Mesothelial cell of epicardium (in vitro differentiated cells): ENCODE data around the gene TUBA3E. TPM values are rescaled to one million over a fixed set of nuclear protein-coding genes. Genes with fewer than 3 reads are reported as not detected.
"Not testable (repeated sequence)": the region's sequence is repeated elsewhere in the genome, so short reads cannot be mapped to it uniquely, and the experiment has no call there.

Source experiments
- DNase-seq, 2 experiments: peaks; one replicate each; pipeline ENCODE4 v3.0.0; 2021; ENCODE audit warnings: low spot score in 2 of 2; ENCODE audit not compliant: unreplicated experiment in 2 of 2
- H3K27ac Mint-ChIP-seq: 2 replicates; pipeline ENCODE4 v1.8.0; 2021; ENCODE audit warnings: mixed read lengths
- H3K27me3 Mint-ChIP-seq: 2 replicates; pipeline ENCODE4 v1.8.0; 2021; ENCODE audit warnings: low read depth, mixed read lengths
- H3K36me3 Mint-ChIP-seq: 2 replicates; pipeline ENCODE4 v1.8.0; 2021; ENCODE audit warnings: mixed read lengths
- H3K4me1 Mint-ChIP-seq: 2 replicates; pipeline ENCODE4 v1.8.0; 2021; ENCODE audit warnings: mixed read lengths
- H3K4me3 Mint-ChIP-seq: 2 replicates; pipeline ENCODE4 v1.8.0; 2021; ENCODE audit warnings: mild to moderate bottlenecking, moderate library complexity, mixed read lengths
- H3K9me3 Mint-ChIP-seq: 2 replicates; pipeline ENCODE4 v1.8.0; 2021; ENCODE audit warnings: mixed read lengths
- CTCF ChIP-seq: fragments of 200-600 bp; sonication (generic); IDR thresholded peaks from one replicate; pipeline ENCODE4 v1.5.0; 2021; ENCODE audit warnings: antibody characterized with exemption; ENCODE audit not compliant: unreplicated experiment
- total RNA-seq: library from RNA; stranded (reverse); gene quantifications from 3 replicates; pipeline ENCODE4 v1.2.1, GENCODE V29; 2021

TUBA3E gene
- total RNA-seq, 1 donor from 2014 or later, result not detected

- no peaks in the 10 kb centered on the region for H3K9me3 Mint-ChIP-seq
- H3K4me3 Mint-ChIP-seq, result no peak overlapping the region
- no peak overlapping the region for H3K27ac Mint-ChIP-seq
- DNase-seq, result no peak
- no peaks in the 10 kb centered on the region for H3K36me3 Mint-ChIP-seq
- peaks cover 25% of the 10 kb centered on the region for H3K27me3 Mint-ChIP-seq
- no peaks in the 10 kb centered on the region for H3K4me1 Mint-ChIP-seq
- no peak for TF ChIP-seq CTCF
Observed at GRCh38 chr2:130231656-130232055, 33.4 kb upstream of the TUBA3E start.

GRCh38 chr2:130230907-130231306, 32.7 kb upstream of the TUBA3E start:
- H3K36me3 Mint-ChIP-seq, H3K9me3 Mint-ChIP-seq, DNase-seq, H3K4me3 Mint-ChIP-seq, H3K27ac Mint-ChIP-seq, H3K4me1 Mint-ChIP-seq: not testable (repeated sequence)
- H3K27me3 Mint-ChIP-seq, result peaks cover 23% of the 10 kb centered on the region

- DNase-seq, H3K36me3 Mint-ChIP-seq, H3K27ac Mint-ChIP-seq, H3K4me1 Mint-ChIP-seq, H3K9me3 Mint-ChIP-seq, H3K4me3 Mint-ChIP-seq: not testable (repeated sequence)
- H3K27me3 Mint-ChIP-seq, result peaks cover 25% of the 10 kb centered on the region
Observed at GRCh38 chr2:130230376-130230775, 32.1 kb upstream of the TUBA3E start.

- H3K9me3 Mint-ChIP-seq, H3K4me3 Mint-ChIP-seq, H3K27ac Mint-ChIP-seq, H3K4me1 Mint-ChIP-seq, DNase-seq, H3K36me3 Mint-ChIP-seq: not testable (repeated sequence)
- H3K27me3 Mint-ChIP-seq, result peaks cover 29% of the 10 kb centered on the region
Observed at GRCh38 chr2:130229161-130229510, 30.9 kb upstream of the TUBA3E start.

GRCh38 chr2:130228467-130229160, 30.4 kb upstream of the TUBA3E start:
- H3K4me3 Mint-ChIP-seq, H3K9me3 Mint-ChIP-seq, H3K4me1 Mint-ChIP-seq, DNase-seq, H3K36me3 Mint-ChIP-seq, H3K27ac Mint-ChIP-seq: not testable (repeated sequence)
- peaks cover 32% of the 10 kb centered on the region for H3K27me3 Mint-ChIP-seq

GRCh38 chr2:130228005-130228404, 29.8 kb upstream of the TUBA3E start:
- not testable (repeated sequence) for H3K27ac Mint-ChIP-seq, DNase-seq, H3K4me3 Mint-ChIP-seq, H3K4me1 Mint-ChIP-seq, H3K9me3 Mint-ChIP-seq, H3K36me3 Mint-ChIP-seq
- H3K27me3 Mint-ChIP-seq, result peaks cover 32% of the 10 kb centered on the region

- peaks cover 51% of the 10 kb centered on the region for H3K27me3 Mint-ChIP-seq
- not testable (repeated sequence) for H3K36me3 Mint-ChIP-seq, H3K9me3 Mint-ChIP-seq, H3K27ac Mint-ChIP-seq, DNase-seq, H3K4me1 Mint-ChIP-seq, H3K4me3 Mint-ChIP-seq
Observed at GRCh38 chr2:130222523-130222922, 24.3 kb upstream of the TUBA3E start.

GRCh38 chr2:130220505-130220904, 22.3 kb upstream of the TUBA3E start:
- H3K4me1 Mint-ChIP-seq, H3K36me3 Mint-ChIP-seq, DNase-seq, H3K4me3 Mint-ChIP-seq, H3K27ac Mint-ChIP-seq, H3K9me3 Mint-ChIP-seq: not testable (repeated sequence)
- H3K27me3 Mint-ChIP-seq, result peaks cover 56% of the 10 kb centered on the region

GRCh38 chr2:130219147-130219546, 20.9 kb upstream of the TUBA3E start:
- not testable (repeated sequence) for DNase-seq, H3K27ac Mint-ChIP-seq, H3K36me3 Mint-ChIP-seq, H3K9me3 Mint-ChIP-seq, H3K4me3 Mint-ChIP-seq, H3K4me1 Mint-ChIP-seq
- H3K27me3 Mint-ChIP-seq, result peaks cover 62% of the 10 kb centered on the region

GRCh38 chr2:130207051-130207450, 8.8 kb upstream of the TUBA3E start:
- H3K4me1 Mint-ChIP-seq, H3K36me3 Mint-ChIP-seq, H3K27ac Mint-ChIP-seq, H3K4me3 Mint-ChIP-seq, DNase-seq, H3K9me3 Mint-ChIP-seq: not testable (repeated sequence)
- peaks cover 29% of the 10 kb centered on the region for H3K27me3 Mint-ChIP-seq

- H3K27me3 Mint-ChIP-seq, H3K4me1 Mint-ChIP-seq, H3K4me3 Mint-ChIP-seq, H3K9me3 Mint-ChIP-seq, DNase-seq, H3K27ac Mint-ChIP-seq, H3K36me3 Mint-ChIP-seq: not testable (repeated sequence)
Observed at GRCh38 chr2:130203150-130203549, 4.9 kb upstream of the TUBA3E start.

- not testable (repeated sequence) for H3K27me3 Mint-ChIP-seq, H3K9me3 Mint-ChIP-seq, H3K36me3 Mint-ChIP-seq, H3K27ac Mint-ChIP-seq, DNase-seq, H3K4me3 Mint-ChIP-seq, H3K4me1 Mint-ChIP-seq
Observed at GRCh38 chr2:130202518-130202917, 4.3 kb upstream of the TUBA3E start.

GRCh38 chr2:130196052-130196451, 2.2 kb downstream of the TUBA3E start:
- not testable (repeated sequence) for H3K36me3 Mint-ChIP-seq, H3K4me1 Mint-ChIP-seq, H3K27me3 Mint-ChIP-seq, H3K9me3 Mint-ChIP-seq, H3K27ac Mint-ChIP-seq, H3K4me3 Mint-ChIP-seq, DNase-seq

GRCh38 chr2:130195089-130195635, 3.1 kb downstream of the TUBA3E start:
- DNase-seq, H3K4me1 Mint-ChIP-seq, H3K36me3 Mint-ChIP-seq, H3K27me3 Mint-ChIP-seq, H3K4me3 Mint-ChIP-seq, H3K27ac Mint-ChIP-seq, H3K9me3 Mint-ChIP-seq: not testable (repeated sequence)
